ENCODE measurements around the gene SPATA24.

Gene SPATA24

DNA sequence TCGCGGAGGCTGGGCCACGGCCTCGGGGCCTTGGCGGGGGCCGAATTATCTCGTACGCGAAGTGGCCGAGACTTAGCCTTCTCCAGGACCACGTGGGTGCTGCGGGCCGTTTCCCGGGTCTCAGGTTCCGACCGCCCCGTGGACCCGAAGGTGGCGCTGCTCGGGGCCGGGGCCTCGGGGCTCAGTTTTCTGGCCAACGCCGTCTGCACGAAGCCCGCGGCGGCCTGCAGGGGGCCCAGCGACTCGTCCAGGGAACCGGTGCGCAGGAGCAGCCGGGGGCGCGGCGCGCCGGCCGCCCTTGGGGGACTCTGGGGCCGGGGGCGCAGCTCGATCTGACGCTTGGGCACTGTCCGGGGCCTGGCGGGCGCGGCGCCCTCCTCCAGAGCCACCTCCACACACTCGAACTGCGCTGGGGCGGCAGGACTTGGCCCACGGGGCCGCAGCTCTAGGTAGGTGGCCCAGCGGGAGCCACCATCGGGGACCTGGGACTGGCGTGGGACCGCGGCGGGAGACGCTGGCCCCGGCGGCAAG is 9.7 kb downstream of the SPATA24 start:
- H3K36me3 ChIP-seq (ENCODE audit: insufficient read depth, low read length): no peaks in the 10 kb centered on the region
- peak overlapping the region; percentile 77 for H3K4me3 ChIP-seq (ENCODE audit: low read depth, low read length)
- no peak overlapping the region for H3K27ac ChIP-seq (ENCODE audit: low read depth, low read length)
- peaks cover 14% of the 10 kb centered on the region for H3K4me1 ChIP-seq (ENCODE audit: control insufficient read depth, insufficient read depth, low read length, unreplicated experiment)
- H3K79me2 ChIP-seq (ENCODE audit: control insufficient read depth, insufficient read depth, low read length, unreplicated experiment): no peaks in the 10 kb centered on the region
- H3K27me3 ChIP-seq (ENCODE audit: insufficient read depth, low read length): peaks cover 8% of the 10 kb centered on the region; the same call in 1 of the 2 replicates
- peak overlapping the region; percentile 28 for H2AFZ ChIP-seq (ENCODE audit: low read length, unreplicated experiment)

DNA sequence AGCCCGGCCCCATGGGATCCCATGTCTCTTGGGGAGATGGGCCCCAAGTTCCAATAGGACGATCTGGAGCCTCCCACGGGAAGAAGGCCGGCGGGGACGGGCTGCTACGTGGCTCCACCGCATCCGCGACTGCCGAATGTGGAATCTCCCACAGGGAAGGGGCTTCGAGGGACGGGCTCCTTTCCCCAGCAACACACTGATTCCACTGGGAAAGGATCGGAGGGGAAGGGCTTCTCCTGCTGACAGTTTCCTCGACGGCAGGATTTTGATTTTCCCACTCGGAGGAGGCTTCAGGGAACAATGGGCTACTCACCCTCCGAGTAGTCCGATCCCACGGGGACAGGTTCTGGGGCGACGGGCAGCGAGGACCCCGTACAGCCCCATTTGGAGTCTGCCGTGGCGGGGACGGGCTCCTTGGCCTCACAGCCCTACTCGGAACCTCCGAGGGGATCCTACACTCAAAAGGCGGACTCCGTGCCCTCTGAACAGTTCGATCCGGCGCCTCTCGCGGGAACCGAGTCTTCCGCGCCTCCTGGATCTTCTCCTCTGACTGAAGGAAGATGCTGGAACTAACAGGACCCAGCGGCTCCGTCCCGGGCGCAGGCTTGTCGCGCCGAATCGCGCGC is 10.3 kb downstream of the SPATA24 start:
- Histone ChIP-seq H3K27ac (ENCODE audit: low read depth, low read length) (peak overlapping the region; percentile 18; the same call in 1 of the 2 replicates), H3K36me3 (ENCODE audit: insufficient read depth, low read length) (no peaks in the 10 kb centered on the region), H2AFZ (ENCODE audit: low read length, unreplicated experiment) (peak overlapping the region; percentile 65), H3K4me1 (ENCODE audit: control insufficient read depth, insufficient read depth, low read length, unreplicated experiment) (peaks cover 14% of the 10 kb centered on the region), H3K4me3 (ENCODE audit: low read depth, low read length) (peak overlapping the region; percentile 77), H3K79me2 (ENCODE audit: control insufficient read depth, insufficient read depth, low read length, unreplicated experiment) (no peaks in the 10 kb centered on the region), H3K27me3 (ENCODE audit: insufficient read depth, low read length) (peaks cover 8% of the 10 kb centered on the region; the same call in 1 of the 2 replicates)

DNA sequence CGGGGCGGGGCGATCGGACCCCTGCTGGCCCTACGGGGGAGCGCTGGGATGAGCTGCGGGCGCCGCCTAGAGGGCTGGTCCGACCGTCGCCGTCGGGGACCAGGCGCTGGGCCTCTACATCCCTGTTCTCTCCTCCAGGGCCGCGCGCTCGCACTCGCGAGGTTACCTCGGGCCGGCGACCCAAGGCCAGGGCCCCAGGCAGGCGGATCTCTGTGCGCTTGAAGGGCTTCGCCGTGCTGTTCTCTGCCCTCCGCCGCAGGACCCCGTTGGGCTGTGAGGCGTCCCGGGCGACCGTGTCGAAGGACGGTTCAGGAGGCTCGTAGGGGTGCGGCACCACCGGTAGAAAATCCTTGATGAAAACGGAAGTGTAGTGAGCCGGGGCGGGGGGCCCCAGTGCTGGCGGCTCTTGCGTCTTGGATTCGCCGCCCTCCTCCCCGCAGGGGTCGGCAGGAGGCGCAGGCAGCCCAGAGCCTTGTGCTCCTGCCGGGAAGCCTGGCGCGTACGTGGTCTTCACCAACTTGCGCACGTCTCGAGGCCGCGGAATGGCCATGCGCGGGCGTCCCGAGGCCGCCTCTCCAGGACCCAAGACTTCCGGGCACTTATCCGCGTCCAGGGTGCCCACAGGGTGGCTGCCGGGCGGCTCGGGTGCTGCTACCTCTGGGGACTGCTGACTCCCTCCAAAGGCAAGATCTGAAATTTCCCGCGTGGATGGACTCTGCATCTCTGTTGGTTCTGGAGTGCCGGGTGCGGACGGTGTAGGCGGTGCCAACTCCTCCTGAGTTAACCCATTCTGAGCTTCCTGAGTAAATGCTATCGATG is 11.0 kb downstream of the SPATA24 start:
- Histone ChIP-seq H3K79me2 (ENCODE audit: control insufficient read depth, insufficient read depth, low read length, unreplicated experiment) (no peaks in the 10 kb centered on the region), H3K27ac (ENCODE audit: low read depth, low read length) (peak overlapping the region; percentile 18; the same call in 1 of the 2 replicates), H3K27me3 (ENCODE audit: insufficient read depth, low read length) (peaks cover 8% of the 10 kb centered on the region; the same call in 1 of the 2 replicates), H3K36me3 (ENCODE audit: insufficient read depth, low read length) (no peaks in the 10 kb centered on the region), H2AFZ (ENCODE audit: low read length, unreplicated experiment) (peak overlapping the region; percentile 65), H3K4me3 (ENCODE audit: low read depth, low read length) (peak overlapping the region; percentile 77), H3K4me1 (ENCODE audit: control insufficient read depth, insufficient read depth, low read length, unreplicated experiment) (peaks cover 14% of the 10 kb centered on the region)

DNA sequence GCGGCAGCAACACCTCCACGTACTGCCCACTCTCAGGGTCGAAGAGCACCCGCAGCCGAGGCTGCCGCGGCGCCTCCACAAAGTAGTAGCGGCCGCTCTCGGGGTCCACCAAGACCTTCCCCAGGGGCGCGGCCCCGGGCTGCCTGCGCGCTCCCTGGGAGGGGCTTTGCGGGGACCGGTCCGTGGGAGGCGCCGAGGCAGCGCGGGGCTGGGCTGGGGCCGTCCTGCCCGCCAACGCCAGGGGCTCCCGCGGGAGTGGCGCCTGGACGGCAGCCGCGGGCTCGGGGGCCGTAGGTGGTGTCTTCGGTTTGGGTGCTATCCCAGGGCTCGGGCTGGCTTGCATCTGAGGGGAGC is 11.6 kb downstream of the SPATA24 start:
- H2AFZ ChIP-seq (ENCODE audit: low read length, unreplicated experiment): no peak overlapping the region

DNA sequence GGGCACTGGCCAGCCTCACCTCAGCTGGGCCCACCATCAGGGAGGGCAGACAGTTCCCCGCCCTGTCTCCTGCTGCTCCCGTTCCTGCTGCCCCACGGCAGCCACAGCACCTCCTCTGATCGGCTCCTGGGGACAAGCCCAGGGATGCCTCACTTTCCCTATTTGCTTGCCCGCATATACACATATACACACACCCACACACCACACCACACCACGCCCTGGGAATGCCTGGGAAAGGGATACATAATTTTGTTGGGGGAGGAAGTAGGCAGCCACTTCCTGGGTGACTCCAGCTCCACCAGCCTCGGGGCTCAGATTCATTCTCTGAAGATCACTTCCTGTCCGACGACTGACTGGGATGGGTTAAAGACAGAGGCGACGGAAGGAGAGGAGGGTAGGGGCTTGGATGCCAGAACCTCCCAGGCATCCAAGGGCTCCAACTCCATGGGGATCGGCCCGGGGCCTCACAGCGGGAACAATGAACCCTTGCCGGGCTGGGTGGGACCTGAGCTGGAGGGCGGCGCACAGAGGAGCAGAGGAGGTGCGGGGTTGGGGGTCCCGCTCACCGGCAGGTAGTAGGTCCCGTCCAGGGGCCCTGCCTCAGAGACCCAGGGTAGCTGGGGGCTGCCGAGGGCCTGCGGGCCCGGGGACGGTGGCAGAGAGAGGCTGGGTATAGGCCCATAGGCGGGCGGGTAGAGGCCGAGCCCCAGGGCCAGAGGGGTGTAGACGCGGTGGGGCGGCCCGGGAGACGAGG is 12.1 kb downstream of the SPATA24 start:
- Histone ChIP-seq H3K27me3 (ENCODE audit: insufficient read depth, low read length) (peaks cover 8% of the 10 kb centered on the region; the same call in 1 of the 2 replicates), H3K27ac (ENCODE audit: low read depth, low read length) (peak overlapping the region; percentile 54), H3K36me3 (ENCODE audit: insufficient read depth, low read length) (no peaks in the 10 kb centered on the region), H2AFZ (ENCODE audit: low read length, unreplicated experiment) (peak overlapping the region; percentile 44), H3K4me1 (ENCODE audit: control insufficient read depth, insufficient read depth, low read length, unreplicated experiment) (peaks cover 14% of the 10 kb centered on the region), H3K79me2 (ENCODE audit: control insufficient read depth, insufficient read depth, low read length, unreplicated experiment) (no peaks in the 10 kb centered on the region), H3K4me3 (ENCODE audit: low read depth, low read length) (peak overlapping the region; percentile 77)

More for the DNA sequence above, 11.6 kb downstream of the SPATA24 start:
- peaks cover 8% of the 10 kb centered on the region; the same call in 1 of the 2 replicates for H3K27me3 ChIP-seq (ENCODE audit: insufficient read depth, low read length)
- H3K36me3 ChIP-seq (ENCODE audit: insufficient read depth, low read length): no peaks in the 10 kb centered on the region
- H3K4me1 ChIP-seq (ENCODE audit: control insufficient read depth, insufficient read depth, low read length, unreplicated experiment): peaks cover 14% of the 10 kb centered on the region
- no peaks in the 10 kb centered on the region for H3K79me2 ChIP-seq (ENCODE audit: control insufficient read depth, insufficient read depth, low read length, unreplicated experiment)
- no peak overlapping the region for H3K27ac ChIP-seq (ENCODE audit: low read depth, low read length)
- H3K4me3 ChIP-seq (ENCODE audit: low read depth, low read length): peak overlapping the region; percentile 77

DNA sequence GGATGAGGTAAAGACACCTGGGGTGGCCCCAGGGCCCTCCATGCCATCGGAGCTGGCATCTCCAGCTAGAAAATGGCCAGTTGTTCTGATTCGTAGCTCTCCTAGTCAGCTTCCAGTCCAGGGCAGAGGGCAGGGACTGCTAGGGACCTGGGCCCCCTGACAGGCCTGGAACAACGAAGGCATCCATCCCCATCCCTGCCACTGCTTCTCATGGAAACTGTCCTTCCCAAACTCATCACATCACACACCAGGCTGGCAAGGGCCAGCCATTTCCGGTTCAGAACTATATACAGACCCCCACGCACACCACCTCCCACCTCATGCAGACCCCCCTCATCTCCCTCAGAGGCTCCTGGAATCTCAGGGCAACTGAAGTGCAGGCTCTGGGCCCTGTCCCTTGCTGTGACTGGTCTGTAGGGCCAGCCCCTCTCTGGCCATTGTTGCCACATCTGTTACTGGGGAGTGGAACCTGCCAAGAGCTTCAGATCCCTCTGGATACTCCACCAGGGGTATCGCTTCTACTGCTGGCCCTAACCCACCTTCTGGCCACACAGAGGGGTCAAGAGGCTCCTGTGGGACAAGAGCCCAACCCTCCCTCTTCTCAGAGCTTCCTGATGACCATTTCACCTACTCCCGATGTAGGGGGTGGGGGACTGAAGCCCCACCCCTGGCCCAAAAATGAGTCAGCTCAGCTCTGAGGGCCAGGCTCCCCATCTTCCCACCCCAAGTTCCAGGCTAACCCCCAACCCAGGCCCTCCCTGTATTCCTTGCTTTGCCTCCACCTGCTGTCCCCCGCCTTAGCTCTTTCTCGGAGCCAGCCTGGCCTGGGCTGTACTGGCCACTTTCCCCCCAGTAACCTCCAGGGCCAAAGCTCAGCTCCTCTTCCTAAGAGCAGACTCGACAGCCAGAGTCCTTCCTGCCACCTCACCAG is 13.0 kb downstream of the SPATA24 start:
- H3K79me2 ChIP-seq (ENCODE audit: control insufficient read depth, insufficient read depth, low read length, unreplicated experiment): no peaks in the 10 kb centered on the region
- H3K27ac ChIP-seq (ENCODE audit: low read depth, low read length): peak overlapping the region; percentile 54
- H3K4me3 ChIP-seq (ENCODE audit: low read depth, low read length): peak overlapping the region; percentile 77; the same call in 1 of the 2 replicates

DNA sequence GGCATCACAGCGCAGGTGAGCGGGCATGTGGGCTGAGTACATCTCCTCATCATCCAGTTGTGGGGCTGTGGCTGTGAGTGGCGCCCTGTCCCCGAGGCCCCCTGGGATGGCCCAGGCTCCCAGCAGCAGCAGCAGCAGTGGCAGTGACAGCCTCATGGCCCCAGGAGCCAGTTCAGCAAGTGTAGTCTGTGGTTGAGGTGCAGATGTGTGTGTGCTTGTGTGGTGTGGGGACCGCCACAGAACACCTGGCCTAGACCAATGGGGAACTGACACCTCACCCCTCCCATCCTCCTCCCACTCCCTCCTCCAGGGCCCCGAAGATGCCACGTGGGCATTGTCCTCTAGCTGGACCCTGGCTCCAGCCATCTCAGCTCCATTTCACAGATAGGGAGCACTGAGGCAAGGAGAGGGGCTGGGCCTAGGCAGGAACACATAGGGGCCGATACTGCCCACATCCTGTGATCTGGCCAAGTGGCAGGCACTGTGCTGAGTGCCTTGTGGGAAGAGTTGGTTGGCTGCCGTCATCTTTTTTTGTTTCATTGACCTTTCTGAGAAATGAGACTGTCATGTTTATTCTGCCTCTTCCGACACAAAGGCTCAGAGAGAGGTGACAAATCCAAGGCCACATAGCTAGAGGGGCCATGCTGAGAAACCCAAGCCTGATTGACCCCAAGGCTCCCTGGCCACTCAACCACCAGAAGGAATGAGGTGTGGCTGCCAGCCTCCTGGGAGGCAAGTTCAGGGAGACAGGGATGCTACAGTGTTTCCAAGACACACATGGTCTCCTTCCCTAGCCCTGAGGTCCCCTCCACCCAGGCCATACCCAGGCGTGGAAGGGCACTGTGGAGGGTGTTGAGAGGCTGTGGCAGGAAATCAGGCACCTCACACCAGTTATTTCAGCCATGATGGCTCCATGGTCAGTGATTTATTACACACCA is 13.9 kb downstream of the SPATA24 start, which contains the start of gene MZB1:
MZB1 (minus strand) TSS at position 213 of the 938 bp plus-strand sequence; CDS start at position 156, 57 bp downstream.
- no peak within 1 kb of the TSS for H3K27ac ChIP-seq (ENCODE audit: low read depth, low read length)
- H3K79me2 ChIP-seq (ENCODE audit: control insufficient read depth, insufficient read depth, low read length, unreplicated experiment): no peaks in the 10 kb centered on the region
- H2AFZ ChIP-seq (ENCODE audit: low read length, unreplicated experiment): no peak within 1 kb of the TSS
- peaks cover 8% of the 10 kb centered on the region; the same call in 1 of the 2 replicates for H3K27me3 ChIP-seq (ENCODE audit: insufficient read depth, low read length)
- peaks cover 22% of the 10 kb centered on the region for H3K4me1 ChIP-seq (ENCODE audit: control insufficient read depth, insufficient read depth, low read length, unreplicated experiment)
- H3K4me3 ChIP-seq (ENCODE audit: low read depth, low read length): no peak within 1 kb of the TSS
- H3K36me3 ChIP-seq (ENCODE audit: insufficient read depth, low read length): no peaks in the 10 kb centered on the region

More for the DNA sequence above, 13.0 kb downstream of the SPATA24 start:
- Histone ChIP-seq H2AFZ (ENCODE audit: low read length, unreplicated experiment) (no peak overlapping the region), H3K36me3 (ENCODE audit: insufficient read depth, low read length) (no peaks in the 10 kb centered on the region), H3K4me1 (ENCODE audit: control insufficient read depth, insufficient read depth, low read length, unreplicated experiment) (peaks cover 14% of the 10 kb centered on the region), H3K27me3 (ENCODE audit: insufficient read depth, low read length) (peaks cover 8% of the 10 kb centered on the region; the same call in 1 of the 2 replicates)

DNA sequence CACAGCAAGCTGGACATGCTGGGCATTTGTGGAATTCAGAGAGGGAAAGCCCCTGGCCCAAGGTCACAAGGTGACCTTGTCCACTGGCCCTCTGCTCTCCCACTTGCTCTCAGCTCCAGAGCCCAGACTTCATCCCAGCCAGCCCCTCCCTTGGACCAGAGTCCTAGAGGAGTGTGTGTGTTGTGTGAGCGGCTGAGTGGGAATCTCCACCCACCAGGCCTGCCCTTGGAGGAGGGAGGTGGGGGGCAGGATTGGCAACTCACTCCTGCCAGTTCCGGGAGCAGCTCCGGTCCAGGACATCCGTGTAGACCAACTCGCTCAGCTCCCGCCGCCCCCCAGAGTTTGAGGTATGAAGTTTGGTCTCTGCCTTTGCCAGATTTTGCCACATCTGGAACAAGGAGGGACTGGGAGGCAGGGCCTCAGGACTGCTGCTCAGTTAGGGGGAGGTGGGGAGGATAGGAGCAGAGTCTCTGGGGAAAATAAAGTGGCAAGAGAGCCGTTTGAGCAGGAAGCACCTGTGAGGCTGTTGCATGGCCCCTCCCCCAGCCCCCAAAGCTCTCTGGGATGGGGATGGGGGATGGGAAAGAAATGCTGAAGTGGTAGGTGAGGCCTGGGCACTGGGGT is 15.6 kb downstream of the SPATA24 start:
- no peak overlapping the region for H3K4me3 ChIP-seq (ENCODE audit: low read depth, low read length)
- peaks cover under 1% of the 10 kb centered on the region; the same call in 1 of the 2 replicates for H3K27me3 ChIP-seq (ENCODE audit: insufficient read depth, low read length)
- H3K27ac ChIP-seq (ENCODE audit: low read depth, low read length): no peak overlapping the region
- no peaks in the 10 kb centered on the region for H3K36me3 ChIP-seq (ENCODE audit: insufficient read depth, low read length)
- H2AFZ ChIP-seq (ENCODE audit: low read length, unreplicated experiment): no peak overlapping the region
- H3K79me2 ChIP-seq (ENCODE audit: control insufficient read depth, insufficient read depth, low read length, unreplicated experiment): no peaks in the 10 kb centered on the region
- peaks cover 29% of the 10 kb centered on the region for H3K4me1 ChIP-seq (ENCODE audit: control insufficient read depth, insufficient read depth, low read length, unreplicated experiment)
